ENCODE results near the gene FKBP1A. TPM values are rescaled to one million over a fixed set of nuclear protein-coding genes. Genes with fewer than 3 reads are reported as not detected.

The FKBP1A gene
- total and polyA plus RNA-seq, 10 donors = 135 to 338 (median 248) TPM

DNA sequence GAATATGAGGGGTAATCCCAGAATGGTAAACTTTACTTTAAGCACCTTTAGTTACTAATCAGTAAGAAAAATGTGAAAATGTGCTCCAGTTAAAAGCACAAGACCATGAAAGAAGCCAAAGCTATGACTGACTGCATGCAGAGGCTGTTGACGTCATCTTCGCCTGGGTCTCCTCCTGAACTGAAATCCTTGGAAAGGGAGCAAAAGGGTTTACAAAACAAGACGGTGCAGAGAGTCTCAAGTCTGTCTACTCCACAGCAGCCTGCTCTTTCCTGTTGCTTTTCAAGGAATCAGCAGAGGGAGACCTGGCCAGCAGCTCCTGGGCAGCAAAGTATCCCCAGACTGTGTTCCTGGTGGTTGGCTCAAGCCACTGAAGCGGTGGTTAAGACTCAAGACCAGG lies 10.2 kb downstream of the FKBP1A start:
- TF ChIP-seq POLR2A (IDR thresholded peaks at IDR 0.05) = no peak
- DNase-seq = no peak
- H3K4me3 ChIP-seq = no peak overlapping the region
- H3K36me3 ChIP-seq = peaks cover 0 to 52% (median 7%) of the 10 kb centered on the region in 6 donors
- WGBS, 5 donors = 81 to 88% (median 85%) methylated on average over 4 of the region's 4 CpGs
- H3K9me3 ChIP-seq = no peaks in the 10 kb centered on the region
- H3K27me3 ChIP-seq (replicated peaks in 1 of 7) = no peaks in the 10 kb centered on the region
- intact Hi-C loops (cut with DNase I; ENCODE audit: low total_unique reads) = no loop called here
- H3K27ac ChIP-seq = peak overlapping the region in 1 of 8 donors; percentile 43
- H3K4me1 ChIP-seq = peaks cover 60 to 100% (median 99%) of the 10 kb centered on the region in 6 donors

DNA sequence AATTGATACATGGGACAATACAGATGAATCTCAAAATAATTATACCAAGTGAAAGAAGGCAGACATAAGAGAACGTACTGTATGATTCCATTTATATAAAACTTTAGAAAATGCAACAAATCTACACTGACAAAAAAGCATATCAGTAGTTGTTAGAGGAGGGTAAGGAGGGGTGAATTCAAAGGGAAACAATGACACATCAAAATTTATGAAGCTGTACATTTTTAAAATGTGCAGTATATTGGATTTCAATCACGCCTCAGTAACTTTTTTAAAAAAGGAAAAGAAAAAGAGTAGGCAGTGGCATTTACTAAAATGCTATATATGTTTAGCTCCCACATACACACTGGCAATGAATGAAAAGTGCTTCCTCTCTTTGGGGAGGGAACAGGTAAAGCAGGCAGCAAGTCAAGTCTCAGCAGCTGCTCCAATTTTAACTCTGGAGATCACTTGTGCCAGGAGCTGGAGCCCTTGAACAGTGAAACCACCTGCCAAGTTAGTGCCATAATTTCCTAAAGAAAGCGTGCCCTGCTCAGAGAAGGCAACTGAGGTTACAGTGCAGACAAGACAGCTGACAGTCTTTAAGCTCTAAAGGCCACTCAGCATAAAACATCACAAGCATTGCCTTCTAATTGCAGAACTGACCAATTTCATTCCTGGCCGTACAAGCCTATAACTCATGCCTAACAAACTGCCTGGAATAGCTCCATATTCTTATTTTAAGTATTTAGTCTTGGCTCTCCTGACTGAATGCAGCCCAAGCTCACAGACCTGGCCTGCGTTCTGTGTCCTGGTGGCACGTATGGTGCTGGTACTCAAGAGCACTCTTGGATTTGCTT lies 10.9 kb downstream of the FKBP1A start:
- Histone ChIP-seq H3K4me3 (no peak overlapping the region), H3K4me1 (peaks cover 62 to 100% (median 99%) of the 10 kb centered on the region in 6 donors), H3K27ac (peak overlapping the region in 1 of 8 donors; percentile 43), H3K27me3 (replicated peaks in 1 of 7) (no peaks in the 10 kb centered on the region), H3K9me3 (no peaks in the 10 kb centered on the region), H3K36me3 (peaks cover 0 to 45% (median 7%) of the 10 kb centered on the region in 6 donors)
- no peak for DNase-seq
- intact Hi-C loops (cut with DNase I; ENCODE audit: low total_unique reads) = no loop called here
- TF ChIP-seq, protein P1, sequence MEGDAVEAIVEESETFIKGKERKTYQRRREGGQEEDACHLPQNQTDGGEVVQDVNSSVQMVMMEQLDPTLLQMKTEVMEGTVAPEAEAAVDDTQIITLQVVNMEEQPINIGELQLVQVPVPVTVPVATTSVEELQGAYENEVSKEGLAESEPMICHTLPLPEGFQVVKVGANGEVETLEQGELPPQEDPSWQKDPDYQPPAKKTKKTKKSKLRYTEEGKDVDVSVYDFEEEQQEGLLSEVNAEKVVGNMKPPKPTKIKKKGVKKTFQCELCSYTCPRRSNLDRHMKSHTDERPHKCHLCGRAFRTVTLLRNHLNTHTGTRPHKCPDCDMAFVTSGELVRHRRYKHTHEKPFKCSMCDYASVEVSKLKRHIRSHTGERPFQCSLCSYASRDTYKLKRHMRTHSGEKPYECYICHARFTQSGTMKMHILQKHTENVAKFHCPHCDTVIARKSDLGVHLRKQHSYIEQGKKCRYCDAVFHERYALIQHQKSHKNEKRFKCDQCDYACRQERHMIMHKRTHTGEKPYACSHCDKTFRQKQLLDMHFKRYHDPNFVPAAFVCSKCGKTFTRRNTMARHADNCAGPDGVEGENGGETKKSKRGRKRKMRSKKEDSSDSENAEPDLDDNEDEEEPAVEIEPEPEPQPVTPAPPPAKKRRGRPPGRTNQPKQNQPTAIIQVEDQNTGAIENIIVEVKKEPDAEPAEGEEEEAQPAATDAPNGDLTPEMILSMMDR (IDR thresholded peaks at IDR 0.05 in 8 of 11, conservative IDR thresholded peaks at IDR 0.05 in 3 of 11) = no peak
- no peak for TF ChIP-seq POLR2A (IDR thresholded peaks at IDR 0.05)
- no peak for TF ChIP-seq POLR2AphosphoS5 (IDR thresholded peaks at IDR 0.05)
- 55 to 75% (median 69%) methylated on average over 6 of the region's 6 CpGs for WGBS, 5 donors

DNA sequence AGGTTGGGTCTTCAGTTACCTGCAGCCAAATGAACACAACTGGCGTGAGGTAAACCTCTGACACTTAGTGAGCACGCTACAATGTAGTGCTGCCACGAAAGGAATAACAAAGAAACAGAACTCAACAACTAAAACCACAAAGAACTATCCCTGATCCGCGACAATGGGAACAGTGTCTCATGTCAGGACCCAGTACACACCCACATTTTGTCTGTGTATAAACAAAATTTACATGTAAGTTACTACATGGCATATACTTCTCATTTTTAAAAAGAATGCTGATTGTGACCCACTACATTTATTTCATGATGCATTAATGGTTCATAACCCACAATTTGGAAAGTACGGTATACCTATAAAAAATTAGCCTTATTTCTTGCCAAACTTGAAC lies 14.1 kb downstream of the FKBP1A start:
- no peaks in the 10 kb centered on the region for H3K27me3 ChIP-seq (replicated peaks in 1 of 7)
- intact Hi-C loops (cut with DNase I; ENCODE audit: low total_unique reads) = no loop called here
- 77 to 86% (median 80%) methylated on average over 6 of the region's 6 CpGs for WGBS, 5 donors
- peak overlapping the region in 3 of 8 donors; percentile 33 to 83 (median 37) for H3K27ac ChIP-seq
- H3K4me1 ChIP-seq = peaks cover 68 to 100% (median 98%) of the 10 kb centered on the region in 6 donors
- H3K36me3 ChIP-seq = peaks cover 0 to 35% (median 17%) of the 10 kb centered on the region in 6 donors
- TF ChIP-seq, protein P1 (IDR thresholded peaks at IDR 0.05 in 8 of 11, conservative IDR thresholded peaks at IDR 0.05 in 3 of 11) = no peak
- TF ChIP-seq POLR2AphosphoS5 (IDR thresholded peaks at IDR 0.05) (no peak), POLR2A (IDR thresholded peaks at IDR 0.05) (no peak)
- no peak overlapping the region for H3K4me3 ChIP-seq
- no peak for DNase-seq
- H3K9me3 ChIP-seq = no peaks in the 10 kb centered on the region

DNA sequence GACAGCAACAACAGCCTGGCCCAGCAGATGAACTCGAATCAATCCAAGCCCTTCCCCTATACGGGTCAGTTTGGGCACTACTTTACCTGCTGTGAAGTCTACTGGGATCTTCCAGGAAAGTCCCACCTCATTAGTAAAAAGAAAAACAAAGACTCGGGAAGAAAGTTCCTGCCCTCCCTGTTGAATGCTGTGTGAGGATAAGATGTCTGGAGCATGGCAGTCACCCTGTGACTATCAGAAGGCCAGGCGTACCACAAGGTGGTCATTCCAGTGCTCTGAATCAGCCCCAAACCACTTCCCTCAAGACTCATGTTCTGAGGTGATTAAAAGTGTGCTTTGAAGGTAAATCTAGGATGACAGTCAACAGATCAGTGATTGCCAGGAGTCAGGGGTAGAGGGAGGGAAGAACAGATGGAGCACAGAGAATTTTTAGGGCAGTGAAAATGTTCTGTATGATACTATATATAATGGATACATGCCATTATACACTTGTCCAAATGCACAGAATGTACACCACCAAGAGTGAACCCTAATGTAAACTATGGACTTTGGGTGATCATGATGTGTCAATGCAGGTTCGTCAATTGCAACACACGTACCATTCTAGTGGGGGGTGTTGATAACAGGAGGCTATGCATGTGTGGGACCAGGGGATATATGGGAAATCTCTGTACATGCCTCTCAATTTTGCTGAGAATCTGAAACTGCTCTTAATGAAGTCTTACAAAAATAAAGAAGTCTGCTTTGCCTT lies 14.7 kb downstream of the FKBP1A start:
- no peaks in the 10 kb centered on the region for H3K9me3 ChIP-seq
- peaks cover 0 to 35% (median 20%) of the 10 kb centered on the region in 6 donors for H3K36me3 ChIP-seq
- H3K27me3 ChIP-seq (replicated peaks in 1 of 7) = no peaks in the 10 kb centered on the region
- no peak overlapping the region for H3K4me3 ChIP-seq
- peak overlapping the region; percentile 4 to 83 (median 72) for H3K27ac ChIP-seq
- DNase-seq = no peak
- intact Hi-C loops (cut with DNase I; ENCODE audit: low total_unique reads) = no loop called here
- H3K4me1 ChIP-seq = peaks cover 68 to 100% (median 99%) of the 10 kb centered on the region in 6 donors
- WGBS, 5 donors = 59 to 76% (median 67%) methylated on average over 6 of the region's 6 CpGs
- TF ChIP-seq POLR2AphosphoS5 (IDR thresholded peaks at IDR 0.05) = no peak
- no peak for TF ChIP-seq POLR2A (IDR thresholded peaks at IDR 0.05)
- TF ChIP-seq, protein P1 (IDR thresholded peaks at IDR 0.05 in 8 of 11, conservative IDR thresholded peaks at IDR 0.05 in 3 of 11) = no peak

Data from spleen (tissue), 11 donors.